IMR-90 (cell line): Measurements from ENCODE around the gene NBPF11.
"Not testable (repeated sequence)": the region's sequence is repeated elsewhere in the genome, so short reads cannot be mapped to it uniquely, and the experiment has no call there.

ENCODE experiments used
- CEBPB ChIP-seq: IDR thresholded peaks from 2 replicates; pipeline ENCODE4 v1.6.1; 2012; ENCODE audit warnings: low read depth, low read length, improper control_type of control experiment
- CHD1 ChIP-seq: IDR thresholded peaks from 2 replicates; pipeline ENCODE4 v1.6.1; 2012; ENCODE audit warnings: low read depth, low read length, improper control_type of control experiment
- FOS ChIP-seq: fragments of 150-350 bp; IDR thresholded peaks from 2 replicates; pipeline ENCODE4 v1.6.1; 2016; ENCODE audit warnings: low read depth, low read length
- MAZ ChIP-seq: IDR thresholded peaks from 2 replicates; pipeline ENCODE4 v1.6.1; 2012; ENCODE audit warnings: low read depth, mild to moderate bottlenecking, low read length, improper control_type of control experiment, moderate library complexity, borderline replicate concordance
- MXI1 ChIP-seq: IDR thresholded peaks from 2 replicates; pipeline ENCODE4 v1.6.1; 2012; ENCODE audit warnings: low read depth, mild to moderate bottlenecking, low read length, moderate library complexity, borderline replicate concordance
- POLR2A ChIP-seq: IDR thresholded peaks from 2 replicates; pipeline ENCODE4 v1.6.1; 2012; ENCODE audit warnings: mild to moderate bottlenecking, low read depth, low read length
- RAD21 ChIP-seq: IDR thresholded peaks from 2 replicates; pipeline ENCODE4 v1.6.1; 2012; ENCODE audit warnings: low read length, improper control_type of control experiment
- RCOR1 ChIP-seq: IDR thresholded peaks from 2 replicates; pipeline ENCODE4 v1.6.1; 2012; ENCODE audit warnings: mild to moderate bottlenecking, low read length, improper control_type of control experiment; ENCODE audit not compliant: insufficient replicate concordance
- RFX5 ChIP-seq: IDR thresholded peaks from 2 replicates; pipeline ENCODE4 v1.8.0; 2012; ENCODE audit warnings: low read depth, mild to moderate bottlenecking, low read length, moderate library complexity
- SMC3 ChIP-seq: fragments of 150-350 bp; IDR thresholded peaks from 2 replicates; pipeline ENCODE4 v1.6.1; 2016; ENCODE audit warnings: low read depth, mild to moderate bottlenecking, antibody characterized with exemption, low read length, moderate library complexity
- TF ChIP-seq, protein P1 (sequence below): conservative IDR thresholded peaks from 2 replicates; pipeline ENCODE4 v1.5.1; 2012; ENCODE audit warnings: mild to moderate bottlenecking, low read depth, low read length, improper control_type of control experiment
- TF ChIP-seq, protein P2 (sequence below): fragments of 150-350 bp; IDR thresholded peaks from 2 replicates; pipeline ENCODE4 v1.6.1; 2016; ENCODE audit warnings: low read depth, mild to moderate bottlenecking, low read length, moderate library complexity, borderline replicate concordance
- TF ChIP-seq, protein P3 (sequence below): fragments of 150-350 bp; IDR thresholded peaks from 2 replicates; pipeline ENCODE4 v1.6.1; 2017; ENCODE audit warnings: mild to moderate bottlenecking, antibody characterized with exemption, low read length, low read depth

DNA sequence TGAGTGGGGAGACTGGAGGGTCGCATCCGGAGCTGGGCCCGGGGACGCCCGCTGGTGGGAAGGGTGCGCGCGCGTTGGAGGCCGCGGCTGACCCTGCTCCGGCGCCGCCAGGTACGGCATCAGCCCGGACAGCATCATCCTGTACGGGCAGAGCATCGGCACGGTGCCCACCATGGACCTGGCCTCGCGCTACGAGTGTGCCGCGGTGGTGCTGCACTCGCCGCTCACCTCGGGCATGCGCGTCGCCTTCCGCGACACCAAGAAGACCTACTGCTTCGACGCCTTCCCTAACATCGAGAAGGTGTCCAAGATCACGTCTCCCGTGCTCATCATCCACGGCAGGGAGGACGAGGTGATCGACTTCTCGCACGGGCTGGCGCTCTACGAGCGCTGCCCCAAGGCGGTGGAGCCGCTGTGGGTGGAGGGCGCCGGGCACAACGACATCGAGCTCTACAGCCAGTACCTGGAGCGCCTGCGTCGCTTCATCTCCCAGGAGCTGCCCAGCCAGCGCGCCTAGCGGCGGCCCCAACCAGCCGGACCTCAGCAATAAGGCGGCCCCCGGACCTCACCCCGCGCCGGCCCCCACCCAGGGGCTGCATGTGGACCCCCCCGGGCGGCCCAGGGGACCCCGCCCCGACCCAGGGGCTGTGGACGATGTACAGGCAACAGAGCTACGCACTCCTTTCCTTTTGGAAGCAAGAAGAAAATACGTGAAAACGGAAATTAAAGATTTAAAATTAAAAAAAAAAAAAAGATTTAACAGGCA lies 2.8 kb downstream of the NBPF11 start:
- TF ChIP-seq POLR2A, MAZ, MXI1, RAD21, CEBPB, FOS, SMC3, CHD1, RFX5, RCOR1: not testable (repeated sequence)
- TF ChIP-seq, protein P1, sequence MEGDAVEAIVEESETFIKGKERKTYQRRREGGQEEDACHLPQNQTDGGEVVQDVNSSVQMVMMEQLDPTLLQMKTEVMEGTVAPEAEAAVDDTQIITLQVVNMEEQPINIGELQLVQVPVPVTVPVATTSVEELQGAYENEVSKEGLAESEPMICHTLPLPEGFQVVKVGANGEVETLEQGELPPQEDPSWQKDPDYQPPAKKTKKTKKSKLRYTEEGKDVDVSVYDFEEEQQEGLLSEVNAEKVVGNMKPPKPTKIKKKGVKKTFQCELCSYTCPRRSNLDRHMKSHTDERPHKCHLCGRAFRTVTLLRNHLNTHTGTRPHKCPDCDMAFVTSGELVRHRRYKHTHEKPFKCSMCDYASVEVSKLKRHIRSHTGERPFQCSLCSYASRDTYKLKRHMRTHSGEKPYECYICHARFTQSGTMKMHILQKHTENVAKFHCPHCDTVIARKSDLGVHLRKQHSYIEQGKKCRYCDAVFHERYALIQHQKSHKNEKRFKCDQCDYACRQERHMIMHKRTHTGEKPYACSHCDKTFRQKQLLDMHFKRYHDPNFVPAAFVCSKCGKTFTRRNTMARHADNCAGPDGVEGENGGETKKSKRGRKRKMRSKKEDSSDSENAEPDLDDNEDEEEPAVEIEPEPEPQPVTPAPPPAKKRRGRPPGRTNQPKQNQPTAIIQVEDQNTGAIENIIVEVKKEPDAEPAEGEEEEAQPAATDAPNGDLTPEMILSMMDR, result not testable (repeated sequence)
- TF ChIP-seq, protein P2, sequence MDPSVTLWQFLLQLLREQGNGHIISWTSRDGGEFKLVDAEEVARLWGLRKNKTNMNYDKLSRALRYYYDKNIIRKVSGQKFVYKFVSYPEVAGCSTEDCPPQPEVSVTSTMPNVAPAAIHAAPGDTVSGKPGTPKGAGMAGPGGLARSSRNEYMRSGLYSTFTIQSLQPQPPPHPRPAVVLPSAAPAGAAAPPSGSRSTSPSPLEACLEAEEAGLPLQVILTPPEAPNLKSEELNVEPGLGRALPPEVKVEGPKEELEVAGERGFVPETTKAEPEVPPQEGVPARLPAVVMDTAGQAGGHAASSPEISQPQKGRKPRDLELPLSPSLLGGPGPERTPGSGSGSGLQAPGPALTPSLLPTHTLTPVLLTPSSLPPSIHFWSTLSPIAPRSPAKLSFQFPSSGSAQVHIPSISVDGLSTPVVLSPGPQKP, result not testable (repeated sequence)
- TF ChIP-seq, protein P3, sequence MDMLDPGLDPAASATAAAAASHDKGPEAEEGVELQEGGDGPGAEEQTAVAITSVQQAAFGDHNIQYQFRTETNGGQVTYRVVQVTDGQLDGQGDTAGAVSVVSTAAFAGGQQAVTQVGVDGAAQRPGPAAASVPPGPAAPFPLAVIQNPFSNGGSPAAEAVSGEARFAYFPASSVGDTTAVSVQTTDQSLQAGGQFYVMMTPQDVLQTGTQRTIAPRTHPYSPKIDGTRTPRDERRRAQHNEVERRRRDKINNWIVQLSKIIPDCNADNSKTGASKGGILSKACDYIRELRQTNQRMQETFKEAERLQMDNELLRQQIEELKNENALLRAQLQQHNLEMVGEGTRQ, result not testable (repeated sequence)
